HepG2 (cell line): ENCODE measurements around the gene SFTPA2. TPM values are rescaled to one million over a fixed set of nuclear protein-coding genes. Genes with fewer than 3 reads are reported as not detected.
"Not testable (repeated sequence)": the region's sequence is repeated elsewhere in the genome, so short reads cannot be mapped to it uniquely, and the experiment has no call there.

ENCODE experiments used
- ATAC-seq: fragments of 200-7000 bp; cut with Tn5 transposase; 3 replicates; pipeline ENCODE4 v1.9.1; 2020; ENCODE audit warnings: mild to moderate bottlenecking, moderate library complexity
- BruUV-seq: library from RNA; stranded (reverse); fragments of 400-500 nt; replicated peaks from 2 replicates; lab custom pipeline; 2021; lab: Mats Ljungman, UMichigan
- CTCF ChIA-PET: fragments of 300-600 bp; formaldehyde crosslinking; extraction: SDS; loops from one replicate; lab custom pipeline; 2021; ENCODE audit warnings: low total read pairs, inconsistent platforms, low intra/inter-chr PET ratio; lab: Yijun Ruan, JAX
- POLR2A ChIA-PET: fragments of 350-600 bp; sonication (Branson Sonifier 250); formaldehyde crosslinking; loops from one replicate; lab custom pipeline; 2020; ENCODE audit warnings: antibody characterized with exemption, inconsistent platforms; lab: Yijun Ruan, JAX
- DNase-seq: peaks from one replicate; pipeline ENCODE4 v3.0.0-alpha.2; 2015; ENCODE audit warnings: low spot score
- FAIRE-seq: peaks from 3 replicates; lab custom pipeline; 2011; peaks lifted over from hg19 to GRCh38; lab: Jason Lieb, UNC
- H2AFZ ChIP-seq: one replicate; pipeline ENCODE4 v1.6.1; 2011; ENCODE audit warnings: low read length, inconsistent platforms
- H3K27ac ChIP-seq: fragments of 300-600 bp; 3 replicates; pipeline ENCODE4 v1.8.0; 2011; ENCODE audit warnings: mixed run types, mild to moderate bottlenecking, mixed read lengths, low read length, inconsistent platforms; ENCODE audit not compliant: insufficient read depth; ENCODE audit errors: extremely low read length
- H3K27me3 ChIP-seq, 2 experiments: fragments of 200-600 bp in 1 of 2; 2 replicates in 1 of 2; 3 replicates in 1 of 2; pipeline versions ENCODE4 v1.6.0 to v1.8.0; 2011; ENCODE audit warnings: low read length in 2 of 2, mild to moderate bottlenecking in 2 of 2, moderate library complexity in 2 of 2, inconsistent platforms in 1 of 2; ENCODE audit not compliant: insufficient read depth in 2 of 2, control insufficient read depth in 1 of 2
- H3K36me3 ChIP-seq, 2 experiments: fragments of 200-600 bp in 1 of 2; replicated peaks in 1 of 2; 2 replicates in 1 of 2; 3 replicates in 1 of 2; pipeline versions ENCODE4 v1.5.1 to v1.8.0; 2011; ENCODE audit warnings: low read length in 2 of 2, inconsistent platforms in 1 of 2; ENCODE audit not compliant: insufficient read depth in 2 of 2, control insufficient read depth in 1 of 2
- H3K4me1 ChIP-seq: 2 replicates; pipeline ENCODE4 v1.5.1; 2012; ENCODE audit warnings: low read length, inconsistent platforms; ENCODE audit not compliant: insufficient read depth
- H3K4me2 ChIP-seq: 2 replicates; pipeline ENCODE4 v1.6.0; 2011; ENCODE audit warnings: low read depth, low read length, inconsistent platforms
- H3K4me3 ChIP-seq, 3 experiments: fragments of 200-600 bp in 1 of 3; sonication (generic), shearing (Covaris generic) in 1 of 3; replicated peaks in 1 of 3; 2 replicates each; pipeline ENCODE4 v1.5.1; 2011 to 2016; ENCODE audit warnings: low read length in 3 of 3, inconsistent platforms in 2 of 3, low read depth in 2 of 3, mild to moderate bottlenecking in 2 of 3, control low read depth in 1 of 3, mixed read lengths in 1 of 3; ENCODE audit not compliant: insufficient read depth in 1 of 3
- H3K79me2 ChIP-seq: one replicate; pipeline ENCODE4 v1.6.1; 2011; ENCODE audit warnings: low read length, inconsistent platforms; ENCODE audit not compliant: insufficient read depth
- H3K9ac ChIP-seq: 2 replicates; pipeline ENCODE4 v1.6.0; 2011; ENCODE audit warnings: mild to moderate bottlenecking, low read depth, low read length, inconsistent platforms; ENCODE audit not compliant: insufficient read depth
- H3K9me3 ChIP-seq: 2 replicates; pipeline ENCODE4 v1.5.1; 2012; ENCODE audit warnings: mild to moderate bottlenecking, low read length
- H4K20me1 ChIP-seq: 2 replicates; pipeline ENCODE4 v1.6.0; 2011; ENCODE audit warnings: inconsistent platforms, mild to moderate bottlenecking, low read length, moderate library complexity; ENCODE audit not compliant: insufficient read depth
- WGBS: methylation state at CpG from one replicate; pipeline ENCODE4 v1.1.6; 2017; ENCODE audit warnings: low lambda C conversion rate; 5-methylcytosine and 5-hydroxymethylcytosine counted together
- in situ Hi-C: cut with HindIII; loops from 2 replicates; pipeline ENCODE4 v1.10.0; 2017; ENCODE audit warnings: low pct_unique_long_range_greater_than_20kb; ENCODE audit not compliant: extremely low pct_ligation_motif_present
- intact Hi-C: fragments of 100-400 bp; cut with micrococcal nuclease; formaldehyde crosslinking; loops from one replicate; pipeline ENCODE4 v1.10.0; 2022; ENCODE audit not compliant: unreplicated experiment
- polyA plus RNA-seq, 8 experiments: library from polyadenylated mRNA; depleted of rRNA in 3 of 8; stranded (reverse) in 7 of 8; unstranded in 1 of 8; fragments of >200 nt; fragmentation: Illumina TruSeq in 4 of 8; extraction: Trizol in 4 of 8; gene quantifications; 2 replicates each; pipeline versions ENCODE4 v1.2.1 to v1.2.3, GENCODE V29; 2011 to 2016; ENCODE audit warnings: low read depth in 4 of 8, missing spikeins in 1 of 8, mixed read lengths in 1 of 8; ENCODE audit not compliant: insufficient read depth in 1 of 8
- total RNA-seq, 5 experiments: library from RNA; depleted of rRNA; stranded (reverse); fragments of >200 nt; fragmentation: Illumina TruSeq; extraction: Trizol; gene quantifications; 2 replicates each; pipeline ENCODE4 v1.2.3, GENCODE V29; 2016; ENCODE audit warnings: low read depth in 1 of 5
- TF ChIP-seq, protein P1 (sequence below): fragments of 450-650 bp; IDR thresholded peaks from 2 replicates; pipeline ENCODE4 v1.6.1; 2016
- TF ChIP-seq, protein P2 (sequence below): sonication (generic); formaldehyde crosslinking; IDR thresholded peaks from 2 replicates; pipeline ENCODE4 v1.5.0; 2020; ENCODE audit warnings: mild to moderate bottlenecking, missing genetic modification reagents, moderate library complexity

SFTPA2 gene
- total and polyA plus RNA-seq, 2 of the 13 experiments (the other 11 are each of a cell fraction or from before 2014, with no cell fraction given), result 0.04 TPM; not detected in 1

DNA sequence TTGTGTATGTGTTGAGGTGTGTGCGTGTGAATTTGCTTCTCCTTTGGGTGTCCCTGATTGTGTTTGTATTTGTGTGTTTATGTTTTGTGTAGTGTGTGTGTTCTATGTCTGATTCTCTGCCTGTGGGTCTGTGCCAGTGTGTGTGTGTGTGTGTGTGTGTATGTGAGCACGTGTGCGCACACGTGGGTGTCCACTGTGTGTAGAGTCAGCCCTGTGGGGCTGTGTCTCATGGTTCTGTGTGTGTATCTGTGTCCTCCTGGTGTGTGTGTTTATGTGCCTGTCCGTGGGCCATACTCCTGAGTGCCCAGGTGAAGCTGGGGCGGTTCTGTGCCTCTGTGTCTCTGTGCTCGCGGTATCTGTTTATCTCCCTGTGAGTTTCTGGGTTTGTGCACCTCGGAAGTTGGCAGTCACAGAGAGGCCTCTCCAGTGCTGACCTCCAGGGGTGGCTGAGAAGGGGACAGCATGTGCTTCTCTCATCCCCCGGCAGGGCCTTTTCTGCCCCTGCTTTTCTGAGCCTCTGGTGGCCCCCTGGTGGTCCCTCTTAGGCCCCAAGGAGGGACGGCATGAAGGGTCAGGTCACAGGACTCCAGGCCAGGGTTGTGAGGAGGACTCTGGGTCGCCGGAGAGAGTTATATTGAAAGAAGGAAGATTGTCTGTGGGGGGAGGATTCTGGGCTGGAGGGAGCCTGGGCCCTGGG is 36.9 kb downstream of the SFTPA2 start:
- H3K9me3 ChIP-seq, H4K20me1 ChIP-seq, H3K4me1 ChIP-seq, intact Hi-C loops, H3K4me2 ChIP-seq, CTCF ChIA-PET, H3K36me3 ChIP-seq, H3K27me3 ChIP-seq, H3K79me2 ChIP-seq, H3K27ac ChIP-seq, POLR2A ChIA-PET, H2AFZ ChIP-seq, H3K9ac ChIP-seq, in situ Hi-C loops, BruUV-seq, H3K4me3 ChIP-seq: not testable (repeated sequence)
- DNase-seq (peak; percentile 43), FAIRE-seq (peak; percentile 88), ATAC-seq (peak; percentile 99)
- 14% methylated on average over 10 of the region's 13 CpGs for WGBS
- TF ChIP-seq, protein P1, sequence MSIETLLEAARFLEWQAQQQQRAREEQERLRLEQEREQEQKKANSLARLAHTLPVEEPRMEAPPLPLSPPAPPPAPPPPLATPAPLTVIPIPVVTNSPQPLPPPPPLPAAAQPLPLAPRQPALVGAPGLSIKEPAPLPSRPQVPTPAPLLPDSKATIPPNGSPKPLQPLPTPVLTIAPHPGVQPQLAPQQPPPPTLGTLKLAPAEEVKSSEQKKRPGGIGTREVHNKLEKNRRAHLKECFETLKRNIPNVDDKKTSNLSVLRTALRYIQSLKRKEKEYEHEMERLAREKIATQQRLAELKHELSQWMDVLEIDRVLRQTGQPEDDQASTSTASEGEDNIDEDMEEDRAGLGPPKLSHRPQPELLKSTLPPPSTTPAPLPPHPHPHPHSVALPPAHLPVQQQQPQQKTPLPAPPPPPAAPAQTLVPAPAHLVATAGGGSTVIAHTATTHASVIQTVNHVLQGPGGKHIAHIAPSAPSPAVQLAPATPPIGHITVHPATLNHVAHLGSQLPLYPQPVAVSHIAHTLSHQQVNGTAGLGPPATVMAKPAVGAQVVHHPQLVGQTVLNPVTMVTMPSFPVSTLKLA, result peak; percentile 78
- TF ChIP-seq, protein P2, sequence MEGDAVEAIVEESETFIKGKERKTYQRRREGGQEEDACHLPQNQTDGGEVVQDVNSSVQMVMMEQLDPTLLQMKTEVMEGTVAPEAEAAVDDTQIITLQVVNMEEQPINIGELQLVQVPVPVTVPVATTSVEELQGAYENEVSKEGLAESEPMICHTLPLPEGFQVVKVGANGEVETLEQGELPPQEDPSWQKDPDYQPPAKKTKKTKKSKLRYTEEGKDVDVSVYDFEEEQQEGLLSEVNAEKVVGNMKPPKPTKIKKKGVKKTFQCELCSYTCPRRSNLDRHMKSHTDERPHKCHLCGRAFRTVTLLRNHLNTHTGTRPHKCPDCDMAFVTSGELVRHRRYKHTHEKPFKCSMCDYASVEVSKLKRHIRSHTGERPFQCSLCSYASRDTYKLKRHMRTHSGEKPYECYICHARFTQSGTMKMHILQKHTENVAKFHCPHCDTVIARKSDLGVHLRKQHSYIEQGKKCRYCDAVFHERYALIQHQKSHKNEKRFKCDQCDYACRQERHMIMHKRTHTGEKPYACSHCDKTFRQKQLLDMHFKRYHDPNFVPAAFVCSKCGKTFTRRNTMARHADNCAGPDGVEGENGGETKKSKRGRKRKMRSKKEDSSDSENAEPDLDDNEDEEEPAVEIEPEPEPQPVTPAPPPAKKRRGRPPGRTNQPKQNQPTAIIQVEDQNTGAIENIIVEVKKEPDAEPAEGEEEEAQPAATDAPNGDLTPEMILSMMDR (CRISPR knock-in tag), result peak; percentile 16; the same call in 1 of the 2 replicates

DNA sequence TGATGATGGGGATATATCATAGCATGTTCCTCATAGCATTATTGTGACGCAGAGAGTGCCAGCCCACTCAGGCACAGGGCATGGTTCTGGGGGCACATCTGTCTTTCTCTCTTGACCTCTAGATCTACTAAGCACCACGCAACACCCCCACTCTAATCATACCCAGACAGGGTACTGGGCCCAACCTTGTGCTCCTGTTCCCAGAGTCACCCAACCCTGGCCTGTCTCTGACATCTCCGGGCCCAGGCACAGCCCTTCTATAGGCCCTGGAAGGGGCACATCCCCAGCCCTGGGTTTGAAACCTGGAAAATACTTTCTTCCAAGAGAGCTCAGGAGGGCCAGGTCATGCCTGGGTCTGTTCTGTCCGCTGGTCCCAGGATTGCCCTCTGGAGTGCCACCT is 37.7 kb downstream of the SFTPA2 start:
- POLR2A ChIA-PET, H3K9ac ChIP-seq, CTCF ChIA-PET, H4K20me1 ChIP-seq, H3K4me2 ChIP-seq, H3K27me3 ChIP-seq, H3K27ac ChIP-seq, intact Hi-C loops, H3K4me1 ChIP-seq, H3K36me3 ChIP-seq, BruUV-seq, H2AFZ ChIP-seq, in situ Hi-C loops, H3K4me3 ChIP-seq, FAIRE-seq, DNase-seq, H3K79me2 ChIP-seq, H3K9me3 ChIP-seq: not testable (repeated sequence)
- WGBS, result 13% methylated on average over 2 of the region's 4 CpGs
- ATAC-seq, result peak; percentile 17; the same call in 2 of the 3 replicates

DNA sequence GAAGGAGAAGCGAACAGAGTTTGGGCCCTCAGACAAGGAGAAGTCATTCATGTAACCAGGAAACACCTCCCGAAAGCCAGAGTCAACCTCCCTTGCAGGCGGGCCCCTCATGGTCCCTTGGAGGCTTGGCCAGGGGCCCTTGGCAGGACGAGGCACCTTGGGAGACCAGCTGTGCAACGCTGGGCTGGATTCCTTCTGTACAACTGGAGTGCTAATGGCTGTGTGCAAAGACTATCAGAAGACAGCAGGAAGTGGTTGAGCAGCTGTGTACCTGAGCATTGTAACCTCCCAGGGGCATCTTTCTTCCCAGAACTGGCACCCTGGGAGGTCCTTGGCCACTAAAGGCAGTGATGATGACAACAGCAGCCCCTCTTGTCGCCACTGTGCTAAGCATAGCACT is 38.5 kb downstream of the SFTPA2 start:
- POLR2A ChIA-PET, H3K4me2 ChIP-seq, H3K79me2 ChIP-seq, H4K20me1 ChIP-seq, FAIRE-seq, H3K9me3 ChIP-seq, H3K9ac ChIP-seq, CTCF ChIA-PET, intact Hi-C loops, H3K36me3 ChIP-seq, DNase-seq, BruUV-seq, H2AFZ ChIP-seq, H3K27ac ChIP-seq, H3K27me3 ChIP-seq, ATAC-seq, in situ Hi-C loops, H3K4me3 ChIP-seq, H3K4me1 ChIP-seq: not testable (repeated sequence)
- 6% methylated on average over 6 of the region's 6 CpGs for WGBS
